WTC11 (cell line): ENCODE results near the gene HS2ST1. TPM values are rescaled to one million over a fixed set of nuclear protein-coding genes. Genes with fewer than 3 reads are reported as not detected.

Source experiments
- ATAC-seq: fragments of 200-7000 bp; cut with Tn5 transposase; 2 replicates; pipeline ENCODE4 v1.10.0; 2021; ENCODE audit warnings: mild to moderate bottlenecking, moderate library complexity
- CTCF ChIA-PET: fragments of 300-600 bp; sonication (Branson Sonifier 250); formaldehyde crosslinking; loops from one replicate; lab custom pipeline; 2021; ENCODE audit warnings: antibody characterized with exemption; lab: Charles Lee
- POLR2A ChIA-PET: fragments of 350-600 bp; sonication (Branson Sonifier 250); formaldehyde crosslinking; loops from one replicate; lab custom pipeline; 2021; ENCODE audit warnings: antibody characterized with exemption; lab: Charles Lee
- DNase-seq: peaks from one replicate; pipeline ENCODE4 v3.0.0; 2021; ENCODE audit warnings: low spot score
- H3K27ac Mint-ChIP-seq: 2 replicates; pipeline ENCODE4 v1.8.0; 2021; ENCODE audit warnings: mixed read lengths
- H3K27me3 Mint-ChIP-seq: 2 replicates; pipeline ENCODE4 v1.8.0; 2021; ENCODE audit warnings: low read depth, mild to moderate bottlenecking, moderate library complexity, mixed read lengths
- H3K36me3 Mint-ChIP-seq: 2 replicates; pipeline ENCODE4 v1.8.0; 2021; ENCODE audit warnings: mixed read lengths
- H3K4me1 Mint-ChIP-seq: 2 replicates; pipeline ENCODE4 v1.8.0; 2022; ENCODE audit warnings: mixed read lengths
- H3K4me3 Mint-ChIP-seq: 2 replicates; pipeline ENCODE4 v1.8.0; 2021; ENCODE audit warnings: mild to moderate bottlenecking, moderate library complexity, mixed read lengths
- H3K9me3 Mint-ChIP-seq: 2 replicates; pipeline ENCODE4 v1.8.0; 2021; ENCODE audit warnings: mixed read lengths
- ATF2 ChIP-seq: sonication (generic); formaldehyde crosslinking; IDR thresholded peaks from 2 replicates; pipeline ENCODE4 v1.8.1; 2022; ENCODE audit warnings: low read depth, missing genetic modification reagents, borderline replicate concordance
- CBFB ChIP-seq: sonication (generic); formaldehyde crosslinking; IDR thresholded peaks from 2 replicates; pipeline ENCODE4 v1.8.1; 2022; ENCODE audit warnings: mild to moderate bottlenecking, low read depth, missing genetic modification reagents
- CTCF ChIP-seq: fragments of 200-600 bp; IDR thresholded peaks from 2 replicates; pipeline ENCODE4 v1.8.0; 2022; ENCODE audit warnings: antibody characterized with exemption
- E2F4 ChIP-seq: sonication (generic); formaldehyde crosslinking; IDR thresholded peaks from 2 replicates; pipeline ENCODE4 v1.8.1; 2022; ENCODE audit warnings: low read depth, mild to moderate bottlenecking, moderate library complexity, missing genetic modification reagents, borderline replicate concordance
- E2F5 ChIP-seq: sonication (generic); formaldehyde crosslinking; IDR thresholded peaks from 2 replicates; pipeline ENCODE4 v1.8.1; 2022; ENCODE audit warnings: mild to moderate bottlenecking, moderate library complexity, missing genetic modification reagents
- ELF4 ChIP-seq: sonication (generic); formaldehyde crosslinking; IDR thresholded peaks from 2 replicates; pipeline ENCODE4 v1.8.1; 2022; ENCODE audit warnings: low read depth, mild to moderate bottlenecking, moderate library complexity, missing genetic modification reagents
- ESRRA ChIP-seq: sonication (generic); formaldehyde crosslinking; IDR thresholded peaks from 2 replicates; pipeline ENCODE4 v1.8.1; 2022; ENCODE audit warnings: mild to moderate bottlenecking, missing genetic modification reagents, borderline replicate concordance
- ETV6 ChIP-seq: sonication (generic); formaldehyde crosslinking; IDR thresholded peaks from 2 replicates; pipeline ENCODE4 v1.8.1; 2022; ENCODE audit warnings: mild to moderate bottlenecking, missing genetic modification reagents
- FOXJ3 ChIP-seq: sonication (generic); formaldehyde crosslinking; IDR thresholded peaks from 2 replicates; pipeline ENCODE4 v1.9.0; 2021; ENCODE audit warnings: missing genetic modification reagents, mild to moderate bottlenecking, borderline replicate concordance
- GABPB1 ChIP-seq: sonication (generic); formaldehyde crosslinking; IDR thresholded peaks from 2 replicates; pipeline ENCODE4 v1.8.1; 2023; ENCODE audit warnings: mild to moderate bottlenecking, missing genetic modification reagents
- GRHL2 ChIP-seq: fragments of 250-450 bp; sonication (Bioruptor Pico); IDR thresholded peaks from 2 replicates; pipeline ENCODE4 v1.8.0; 2022; ENCODE audit warnings: mild to moderate bottlenecking, moderate library complexity; ENCODE audit not compliant: insufficient replicate concordance, severe bottlenecking
- GTF2I ChIP-seq: fragments of 250-450 bp; sonication (Bioruptor Pico); conservative IDR thresholded peaks from 2 replicates; pipeline ENCODE4 v1.4.0; 2021; ENCODE audit warnings: mild to moderate bottlenecking
- JAZF1 ChIP-seq: fragments of 250-450 bp; sonication (Bioruptor Pico); IDR thresholded peaks from 2 replicates; pipeline ENCODE4 v1.9.0; 2021; ENCODE audit warnings: moderate library complexity, mild to moderate bottlenecking, inconsistent platforms
- NR1H2 ChIP-seq: sonication (generic); formaldehyde crosslinking; IDR thresholded peaks from 2 replicates; pipeline ENCODE4 v1.9.0; 2021; ENCODE audit warnings: mild to moderate bottlenecking, moderate library complexity, missing genetic modification reagents
- PREB ChIP-seq: sonication (generic); formaldehyde crosslinking; IDR thresholded peaks from 2 replicates; pipeline ENCODE4 v1.8.1; 2022; ENCODE audit warnings: mild to moderate bottlenecking, missing genetic modification reagents, moderate library complexity, borderline replicate concordance
- PRRX2 ChIP-seq: fragments of 250-450 bp; sonication (Bioruptor Pico); IDR thresholded peaks from 2 replicates; pipeline ENCODE4 v1.8.0; 2021; ENCODE audit warnings: mild to moderate bottlenecking
- SP1 ChIP-seq: sonication (generic); formaldehyde crosslinking; conservative IDR thresholded peaks from 2 replicates; pipeline ENCODE4 v1.8.1; 2022; ENCODE audit warnings: missing genetic modification reagents
- TEAD4 ChIP-seq: sonication (generic); formaldehyde crosslinking; IDR thresholded peaks from 2 replicates; pipeline ENCODE4 v1.8.0; 2022; ENCODE audit warnings: mild to moderate bottlenecking, missing genetic modification reagents
- ZMAT4 ChIP-seq: fragments of 250-450 bp; sonication (Bioruptor Pico); IDR thresholded peaks from 2 replicates; pipeline ENCODE4 v1.9.0; 2021; ENCODE audit warnings: mild to moderate bottlenecking
- ZNF138 ChIP-seq: sonication (generic); formaldehyde crosslinking; conservative IDR thresholded peaks from 2 replicates; pipeline ENCODE4 v1.8.1; 2022; ENCODE audit warnings: mild to moderate bottlenecking, moderate library complexity, missing genetic modification reagents
- ZNF232 ChIP-seq: sonication (generic); formaldehyde crosslinking; IDR thresholded peaks from 2 replicates; pipeline ENCODE4 v1.8.0; 2022; ENCODE audit warnings: mild to moderate bottlenecking, missing genetic modification reagents
- ZNF263 ChIP-seq: sonication (generic); formaldehyde crosslinking; IDR thresholded peaks from 2 replicates; pipeline ENCODE4 v1.8.1; 2022; ENCODE audit warnings: low read depth, mild to moderate bottlenecking, moderate library complexity, missing genetic modification reagents
- ZNF317 ChIP-seq: sonication (generic); formaldehyde crosslinking; IDR thresholded peaks from 2 replicates; pipeline ENCODE4 v1.8.1; 2023; ENCODE audit warnings: low read depth, mild to moderate bottlenecking, moderate library complexity, missing genetic modification reagents, borderline replicate concordance
- ZNF396 ChIP-seq: fragments of 250-450 bp; sonication (Bioruptor Pico); IDR thresholded peaks from 2 replicates; pipeline ENCODE4 v1.8.0; 2021; ENCODE audit warnings: mild to moderate bottlenecking, moderate library complexity, borderline replicate concordance
- ZNF671 ChIP-seq: fragments of 250-450 bp; sonication (Bioruptor Pico); IDR thresholded peaks from 2 replicates; pipeline ENCODE4 v1.8.0; 2021; ENCODE audit warnings: mild to moderate bottlenecking
- total RNA-seq: library from RNA; stranded (reverse); gene quantifications from 3 replicates; pipeline ENCODE4 v1.2.3, GENCODE V29; 2021
- TF ChIP-seq, protein P1 (sequence below): sonication (generic); formaldehyde crosslinking; IDR thresholded peaks from 2 replicates; pipeline ENCODE4 v1.8.1; 2022; ENCODE audit warnings: missing genetic modification reagents, borderline replicate concordance

Gene HS2ST1
- total RNA-seq, 1 experiment from 2014 or later = 24.7 TPM

DNA sequence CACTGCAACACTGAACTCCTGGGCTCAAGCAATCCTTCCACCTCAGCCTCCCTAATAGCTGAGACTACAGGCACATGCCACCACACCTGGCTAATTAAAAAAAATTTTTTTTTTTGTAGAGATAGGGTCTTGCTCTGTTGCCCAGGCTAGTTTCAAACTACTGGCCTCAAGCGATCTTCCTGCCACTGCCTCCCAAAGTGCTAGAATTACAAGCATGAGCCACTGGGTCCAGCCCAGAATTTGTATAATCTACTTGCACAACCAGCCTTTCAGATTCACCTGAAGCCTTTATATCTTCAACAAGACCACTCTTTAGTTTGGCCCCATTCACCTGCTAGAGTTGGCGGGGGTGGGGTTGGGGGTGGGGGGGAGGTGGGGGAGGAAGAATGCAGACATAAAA lies 232.6 kb downstream of the HS2ST1 start:
- Mint-ChIP-seq H3K4me1 (peaks cover 37% of the 10 kb centered on the region), H3K36me3 (no peaks in the 10 kb centered on the region), H3K4me3 (no peak overlapping the region), H3K27me3 (peaks cover 46% of the 10 kb centered on the region), H3K27ac (no peak overlapping the region), H3K9me3 (peaks cover 12% of the 10 kb centered on the region)
- ATAC-seq = no peak
- CTCF ChIA-PET = no interaction called here
- no peak for DNase-seq
- TF ChIP-seq SP1 (no peak), ATF2 (CRISPR knock-in tag) (no peak), CTCF (no peak), JAZF1 (CRISPR knock-in tag) (no peak), FOXJ3 (CRISPR knock-in tag) (no peak), E2F4 (CRISPR knock-in tag) (no peak), GABPB1 (no peak)
- POLR2A ChIA-PET = no interaction called here

- no peak for TF ChIP-seq ZMAT4 (CRISPR knock-in tag)
- TF ChIP-seq ZNF232 (CRISPR knock-in tag) = no peak
- Mint-ChIP-seq H3K4me1 (peaks cover 42% of the 10 kb centered on the region), H3K9me3 (peaks cover 12% of the 10 kb centered on the region), H3K27ac (no peak overlapping the region), H3K4me3 (no peak overlapping the region), H3K36me3 (no peaks in the 10 kb centered on the region), H3K27me3 (peaks cover 52% of the 10 kb centered on the region)
- POLR2A ChIA-PET = no interaction called here
- DNase-seq (no peak), ATAC-seq (no peak)
- CTCF ChIA-PET = no interaction called here
These were observed 233.4 kb downstream of the HS2ST1 start for GRCh38 chr1:87147851-87148250.

- H3K36me3 Mint-ChIP-seq = no peaks in the 10 kb centered on the region
- no peak overlapping the region for H3K4me3 Mint-ChIP-seq
- DNase-seq = no peak
- ATAC-seq = no peak
- peaks cover 42% of the 10 kb centered on the region for H3K4me1 Mint-ChIP-seq
- ChIA-PET POLR2A (no interaction called here), CTCF (interaction anchor here (1.3 kb wide), 1 partner anchor 10 kb away, joined by 4 read pairs; no protein-coding TSS in a partner anchor)
- peaks cover 57% of the 10 kb centered on the region for H3K27me3 Mint-ChIP-seq
- H3K27ac Mint-ChIP-seq = no peak overlapping the region
- H3K9me3 Mint-ChIP-seq = peaks cover 12% of the 10 kb centered on the region
- TF ChIP-seq ZNF232 (CRISPR knock-in tag) = no peak
- no peak for TF ChIP-seq E2F5
- TF ChIP-seq ZNF396 (CRISPR knock-in tag) = no peak
- TF ChIP-seq ESRRA (CRISPR knock-in tag) = no peak
- TF ChIP-seq TEAD4 = no peak
- TF ChIP-seq PREB (CRISPR knock-in tag) = no peak
- no peak for TF ChIP-seq GRHL2 (CRISPR knock-in tag)
- TF ChIP-seq, protein P1, sequence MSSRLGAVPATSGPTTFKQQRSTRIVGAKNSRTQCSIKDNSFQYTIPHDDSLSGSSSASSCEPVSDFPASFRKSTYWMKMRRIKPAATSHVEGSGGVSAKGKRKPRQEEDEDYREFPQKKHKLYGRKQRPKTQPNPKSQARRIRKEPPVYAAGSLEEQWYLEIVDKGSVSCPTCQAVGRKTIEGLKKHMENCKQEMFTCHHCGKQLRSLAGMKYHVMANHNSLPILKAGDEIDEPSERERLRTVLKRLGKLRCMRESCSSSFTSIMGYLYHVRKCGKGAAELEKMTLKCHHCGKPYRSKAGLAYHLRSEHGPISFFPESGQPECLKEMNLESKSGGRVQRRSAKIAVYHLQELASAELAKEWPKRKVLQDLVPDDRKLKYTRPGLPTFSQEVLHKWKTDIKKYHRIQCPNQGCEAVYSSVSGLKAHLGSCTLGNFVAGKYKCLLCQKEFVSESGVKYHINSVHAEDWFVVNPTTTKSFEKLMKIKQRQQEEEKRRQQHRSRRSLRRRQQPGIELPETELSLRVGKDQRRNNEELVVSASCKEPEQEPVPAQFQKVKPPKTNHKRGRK = no peak
- no peak for TF ChIP-seq ZNF317 (CRISPR knock-in tag)
- no peak for TF ChIP-seq ZNF671 (CRISPR knock-in tag)
- no peak for TF ChIP-seq ZNF138
- TF ChIP-seq CBFB (CRISPR knock-in tag) = no peak
- TF ChIP-seq GTF2I = no peak
- TF ChIP-seq NR1H2 (CRISPR knock-in tag) = no peak
- TF ChIP-seq ELF4 (CRISPR knock-in tag) = no peak
- TF ChIP-seq PRRX2 = no peak
- no peak for TF ChIP-seq ETV6
- TF ChIP-seq ZNF263 (CRISPR knock-in tag) = no peak
These were observed 234.2 kb downstream of the HS2ST1 start for GRCh38 chr1:87148661-87149060.
